ENCODE data around the gene ARHGEF4. TPM values are rescaled to one million over a fixed set of nuclear protein-coding genes. Genes with fewer than 3 reads are reported as not detected.

Gene ARHGEF4
- total RNA-seq, 1 donor from 2014 or later: 25.5 TPM

- H3K4me3 Mint-ChIP-seq: no peak overlapping the region
Measured at GRCh38 chr2:130824492-130825061, 12.1 kb upstream of the ARHGEF4 start.

DNA sequence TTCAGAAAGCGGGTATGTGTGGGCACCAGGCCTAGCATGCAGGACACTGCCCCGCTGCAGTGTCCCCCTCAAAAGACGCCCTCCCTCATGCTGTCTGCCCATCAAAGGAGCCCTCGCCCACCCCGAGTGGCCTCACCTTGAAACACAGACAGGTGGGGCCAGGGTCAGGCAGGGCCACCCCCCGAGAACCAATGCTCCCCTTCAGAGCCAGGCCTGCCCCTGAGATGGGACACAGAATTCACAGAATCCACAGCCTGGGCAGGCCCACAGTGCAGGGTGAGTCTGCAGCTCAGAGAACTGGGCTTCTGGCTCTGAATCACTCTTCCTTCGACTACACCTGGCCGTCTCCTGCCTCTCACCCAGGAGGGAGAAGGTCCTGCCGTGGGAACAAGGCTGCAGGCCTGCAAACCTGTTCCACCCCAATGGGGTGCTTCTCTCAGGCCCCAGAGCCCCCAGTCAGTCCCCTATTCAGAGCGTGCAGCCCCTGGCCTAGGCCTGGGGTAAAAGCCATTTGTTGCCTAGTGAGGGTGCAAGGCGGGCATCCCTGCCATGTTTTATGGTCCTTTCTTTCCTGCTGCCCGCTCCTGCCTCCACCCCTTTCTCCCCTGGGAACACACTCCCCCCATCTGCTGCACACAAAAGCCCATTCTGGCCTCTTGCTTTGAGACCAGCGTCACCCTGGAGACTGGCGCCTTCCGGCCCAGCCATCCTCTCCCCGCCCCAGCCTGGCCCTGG, 11.3 kb upstream of the ARHGEF4 start:
- DNase-seq (ENCODE audit: low spot score in 2 of 2, unreplicated experiment in 2 of 2): no peak
- Mint-ChIP-seq H3K9me3 (no peaks in the 10 kb centered on the region), H3K4me3 (no peak overlapping the region), H3K27ac (no peak overlapping the region), H3K27me3 (ENCODE audit: low read depth) (no peaks in the 10 kb centered on the region), H3K36me3 (no peaks in the 10 kb centered on the region), H3K4me1 (peaks cover 11% of the 10 kb centered on the region)
- no peak for TF ChIP-seq CTCF (IDR thresholded peaks at IDR 0.05; ENCODE audit: unreplicated experiment)

More at GRCh38 chr2:130824492-130825061, 12.1 kb upstream of the ARHGEF4 start:
- Mint-ChIP-seq H3K9me3 (no peaks in the 10 kb centered on the region), H3K36me3 (no peaks in the 10 kb centered on the region), H3K4me1 (peaks cover 19% of the 10 kb centered on the region), H3K27me3 (ENCODE audit: low read depth) (no peaks in the 10 kb centered on the region), H3K27ac (peak overlapping the region; percentile 39)
- DNase-seq (ENCODE audit: low spot score in 2 of 2, unreplicated experiment in 2 of 2): no peak
- no peak for TF ChIP-seq CTCF (IDR thresholded peaks at IDR 0.05; ENCODE audit: unreplicated experiment)

DNA sequence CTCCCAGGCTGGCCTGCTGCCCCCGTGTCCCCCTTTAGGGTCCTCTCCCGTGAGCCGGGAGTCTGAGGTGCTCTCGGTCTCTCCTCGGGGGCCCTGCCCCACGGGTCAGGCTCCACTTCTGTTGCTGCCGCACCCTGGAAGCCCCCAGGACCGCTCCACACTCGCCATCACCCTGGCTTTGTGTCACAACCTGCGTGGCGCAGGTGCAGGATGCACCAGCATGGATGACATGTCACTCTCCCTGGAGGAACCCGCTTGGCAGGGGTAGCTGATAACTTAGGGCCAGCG, 10.8 kb upstream of the ARHGEF4 start:
- Mint-ChIP-seq H3K4me3 (no peak overlapping the region), H3K27ac (no peak overlapping the region), H3K9me3 (no peaks in the 10 kb centered on the region), H3K36me3 (no peaks in the 10 kb centered on the region), H3K27me3 (ENCODE audit: low read depth) (no peaks in the 10 kb centered on the region), H3K4me1 (peaks cover 7% of the 10 kb centered on the region)
- no peak for TF ChIP-seq CTCF (IDR thresholded peaks at IDR 0.05; ENCODE audit: unreplicated experiment)
- DNase-seq (ENCODE audit: low spot score in 2 of 2, unreplicated experiment in 2 of 2): no peak

GRCh38 chr2:130826419-130826818, 10.3 kb upstream of the ARHGEF4 start:
- no peaks in the 10 kb centered on the region for H3K36me3 Mint-ChIP-seq
- peaks cover 7% of the 10 kb centered on the region for H3K4me1 Mint-ChIP-seq
- no peaks in the 10 kb centered on the region for H3K9me3 Mint-ChIP-seq
- no peak overlapping the region for H3K27ac Mint-ChIP-seq
- H3K4me3 Mint-ChIP-seq: no peak overlapping the region
- no peak for DNase-seq (ENCODE audit: low spot score in 2 of 2, unreplicated experiment in 2 of 2)
- TF ChIP-seq CTCF (IDR thresholded peaks at IDR 0.05; ENCODE audit: unreplicated experiment): no peak
- H3K27me3 Mint-ChIP-seq (ENCODE audit: low read depth): no peaks in the 10 kb centered on the region

DNA sequence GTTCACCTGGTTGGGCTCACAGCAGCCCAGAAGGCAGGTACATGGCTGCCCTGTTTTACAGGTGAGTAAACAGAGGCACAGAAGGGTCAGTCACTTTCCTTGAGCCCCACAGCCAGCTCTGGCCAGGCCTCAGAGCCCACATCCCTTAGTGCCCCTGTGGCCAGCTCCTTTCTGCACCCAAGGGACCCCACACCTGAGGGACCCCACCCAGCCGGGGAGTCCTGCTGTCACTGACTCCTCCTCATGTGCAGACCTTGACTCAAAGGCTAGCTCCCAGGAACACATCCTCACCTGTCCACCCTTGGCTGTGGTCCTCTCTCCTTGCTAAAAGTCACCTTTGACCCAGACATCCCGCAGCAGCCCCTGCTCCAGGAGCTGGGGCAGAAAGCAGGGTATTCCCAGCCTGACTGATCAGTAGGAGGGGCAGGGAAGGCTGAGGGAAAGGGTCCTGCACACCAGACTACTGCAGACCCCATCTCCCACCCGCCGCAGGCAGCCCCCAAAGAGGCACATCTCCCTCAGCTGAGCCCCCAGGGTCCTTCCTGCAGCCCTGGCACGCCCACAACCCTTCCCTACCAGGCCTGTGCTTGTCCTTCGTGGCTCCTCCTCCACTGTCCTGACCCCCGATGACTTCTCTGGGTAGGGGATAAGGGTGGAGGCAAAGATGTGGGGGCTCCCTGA, 9.8 kb upstream of the ARHGEF4 start:
- Mint-ChIP-seq H3K4me3 (no peak overlapping the region), H3K27me3 (ENCODE audit: low read depth) (no peaks in the 10 kb centered on the region), H3K27ac (no peak overlapping the region), H3K4me1 (peaks cover 5% of the 10 kb centered on the region), H3K9me3 (no peaks in the 10 kb centered on the region), H3K36me3 (no peaks in the 10 kb centered on the region)
- DNase-seq (ENCODE audit: low spot score in 2 of 2, unreplicated experiment in 2 of 2): no peak
- no peak for TF ChIP-seq CTCF (IDR thresholded peaks at IDR 0.05; ENCODE audit: unreplicated experiment)

Data from mesothelial cell of epicardium (in vitro differentiated cells).